ENCODE data around the gene RGS16.

RGS16 gene

DNA sequence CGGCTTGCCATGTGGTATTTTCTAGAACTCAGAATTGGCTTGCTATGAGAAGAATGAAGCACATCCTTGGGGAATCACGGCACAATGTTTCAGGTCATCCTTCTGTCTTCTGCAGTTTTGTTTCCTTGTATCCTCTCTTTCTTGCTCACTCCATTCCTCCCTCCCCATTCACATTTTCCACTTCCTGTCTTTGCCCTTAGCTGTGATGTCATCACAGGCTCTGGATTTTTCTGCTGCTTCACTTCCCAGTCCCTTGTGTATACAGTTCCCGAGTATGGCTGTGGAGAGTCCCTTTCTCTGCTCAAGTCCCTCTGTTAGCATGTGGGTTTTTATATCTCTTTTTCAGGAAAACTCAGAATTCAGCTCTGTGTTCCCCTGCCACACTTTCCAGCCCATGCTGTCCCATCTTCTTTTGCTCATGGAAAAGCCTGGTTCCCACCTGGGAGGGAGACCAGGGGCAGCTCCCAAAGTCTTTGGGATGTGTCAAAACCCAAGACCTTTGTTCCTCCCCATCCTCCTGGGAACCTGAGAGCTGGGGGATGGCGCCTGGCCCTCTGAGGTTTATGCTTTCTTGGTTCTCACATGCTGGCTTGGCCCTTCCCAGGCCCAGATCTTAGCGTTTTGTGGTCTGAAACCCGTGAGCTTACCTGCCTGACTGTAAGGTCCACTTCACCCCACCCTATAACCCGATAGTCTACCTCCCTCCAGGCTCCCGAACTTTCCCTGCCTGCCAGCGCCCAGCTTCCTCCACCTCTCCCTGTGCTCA lies 4.8 kb upstream of the RGS16 start:
- DNase-seq (ENCODE audit: low spot score): no peak

DNA sequence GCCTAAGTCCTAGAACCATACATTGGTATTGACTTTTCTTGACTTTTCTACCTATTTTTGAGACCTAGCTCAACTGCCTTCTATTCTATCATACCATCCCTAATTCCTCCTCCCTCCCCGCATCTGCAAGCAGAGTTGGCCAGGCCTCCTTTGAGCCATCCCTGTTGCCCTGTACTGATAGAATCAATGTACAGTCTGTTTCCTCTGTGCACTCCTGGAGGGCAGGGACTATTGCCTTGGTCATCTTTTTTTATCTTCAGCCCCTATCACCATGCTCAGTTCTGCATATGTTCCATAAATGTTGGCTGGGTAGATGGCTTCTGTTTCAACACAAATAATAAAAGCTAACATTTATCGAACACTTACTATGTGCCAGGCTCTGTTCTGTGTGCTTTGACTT lies 4.0 kb upstream of the RGS16 start:
- DNase-seq (ENCODE audit: low spot score): no peak

DNA sequence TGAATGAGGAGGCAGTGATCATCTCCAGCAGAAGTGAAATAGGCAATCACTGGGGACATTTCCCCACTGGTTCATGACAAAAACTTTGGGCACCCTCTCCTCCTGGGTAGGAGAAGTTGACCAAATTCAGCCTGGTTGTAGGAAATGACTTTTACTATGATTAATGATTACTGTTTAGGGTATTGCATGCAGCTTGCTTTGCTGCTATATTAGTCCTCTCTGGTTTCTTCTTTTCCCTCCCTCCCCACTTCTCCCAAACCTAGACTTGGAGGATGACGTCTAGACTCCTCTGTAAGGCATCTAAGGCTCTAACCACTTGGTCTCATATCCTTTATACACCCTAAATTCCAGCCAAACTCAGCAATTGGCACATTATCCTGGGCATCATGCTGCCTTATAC lies 3.4 kb upstream of the RGS16 start:
- no peak for DNase-seq (ENCODE audit: low spot score)

DNA sequence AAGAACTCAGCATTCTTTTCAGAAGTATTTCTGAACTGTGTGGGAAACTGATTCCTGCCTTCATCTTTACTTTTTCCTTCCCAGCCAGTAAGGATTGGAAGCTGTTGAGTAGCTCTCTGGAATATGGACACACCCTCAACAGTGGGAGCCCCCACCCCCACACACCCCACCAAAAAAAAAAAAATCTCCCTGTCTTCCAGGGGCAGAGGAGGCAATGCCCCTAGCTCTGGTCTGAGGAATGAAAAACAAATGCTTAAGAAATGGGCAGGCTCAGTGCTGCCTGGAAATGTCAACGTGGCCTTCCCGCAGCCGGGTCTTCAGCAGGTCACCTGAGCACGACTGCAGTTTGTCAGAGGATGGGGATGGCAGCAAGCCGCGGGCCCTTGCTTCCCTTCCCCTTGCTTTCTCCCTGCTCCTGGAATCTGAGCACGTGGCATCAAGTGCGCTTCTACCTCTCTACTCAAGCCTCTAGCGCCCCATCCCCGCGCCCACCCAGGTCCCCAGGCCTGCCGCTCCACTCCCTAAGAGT lies 479 bp downstream of the RGS16 start:
- DNase-seq (ENCODE audit: low spot score): peak; percentile 45

- DNase-seq (ENCODE audit: low spot score): peak; percentile 37
These were observed 1.1 kb downstream of the RGS16 start for GRCh38 chr1:182602935-182603645.

- no peak for DNase-seq (ENCODE audit: low spot score)
These were observed 2.3 kb downstream of the RGS16 start for GRCh38 chr1:182601913-182602312.

- peak; percentile 85 for DNase-seq (ENCODE audit: low spot score)
These were observed 2.8 kb downstream of the RGS16 start for GRCh38 chr1:182601416-182601786.

- no peak for DNase-seq (ENCODE audit: low spot score)
These were observed 3.3 kb downstream of the RGS16 start for GRCh38 chr1:182600745-182601415.

DNA sequence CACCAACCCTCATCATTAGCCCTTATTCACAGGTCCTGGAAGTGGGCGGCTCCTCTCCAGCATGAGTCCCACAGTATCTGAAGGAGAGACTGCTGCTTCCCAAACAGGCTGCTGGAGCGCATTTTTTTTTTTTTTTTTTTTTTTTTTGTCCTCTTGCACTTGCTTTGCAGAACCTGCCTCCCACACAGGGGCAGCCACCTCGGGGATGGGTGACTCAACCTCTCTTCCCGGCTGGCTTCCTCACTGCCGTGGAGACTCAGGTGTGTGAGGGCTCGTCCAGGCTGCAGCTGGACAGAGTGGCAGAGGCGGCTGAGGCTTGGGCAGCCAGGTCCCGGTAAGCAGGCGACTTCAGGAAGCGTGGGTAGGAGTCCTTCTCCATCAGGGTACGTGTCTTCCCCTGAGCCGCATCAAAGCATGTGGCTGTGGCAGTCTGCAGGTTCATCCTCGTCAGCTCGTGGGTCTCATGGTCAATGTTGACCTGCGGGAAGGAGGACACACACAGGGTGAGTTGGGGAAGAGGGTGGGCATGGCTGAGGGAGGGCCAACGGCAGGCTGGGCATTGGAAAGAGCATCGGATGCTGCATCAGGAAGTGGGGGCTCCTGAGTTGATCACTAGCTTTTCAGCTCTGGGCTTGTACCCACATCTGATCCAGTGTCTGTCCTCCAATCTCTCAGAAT lies 4.0 kb downstream of the RGS16 start:
- DNase-seq (ENCODE audit: low spot score): no peak

- DNase-seq (ENCODE audit: low spot score): no peak
These were observed 4.8 kb downstream of the RGS16 start for GRCh38 chr1:182599339-182599738.

- no peak for DNase-seq (ENCODE audit: low spot score)
These were observed 5.9 kb downstream of the RGS16 start for GRCh38 chr1:182598296-182598695.

DNA sequence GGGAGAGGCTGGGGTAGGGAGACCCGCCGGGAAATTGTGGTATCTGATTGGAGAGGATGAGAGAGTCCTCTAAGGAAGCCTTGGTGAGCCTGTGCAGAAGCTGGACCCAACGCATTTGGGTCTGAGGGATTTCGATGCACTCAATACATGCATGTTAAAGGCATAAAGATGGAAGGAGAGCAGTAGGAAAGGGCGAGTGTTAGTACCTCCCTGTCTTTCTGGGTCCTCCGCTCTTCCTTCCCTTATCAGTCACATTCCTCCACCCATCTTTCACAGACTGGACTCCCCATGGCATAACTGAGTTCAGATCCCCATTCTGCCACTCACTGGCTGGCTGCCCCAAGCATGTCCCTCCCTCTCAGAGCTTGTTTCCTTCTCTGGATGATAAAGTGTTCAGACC lies 7.3 kb downstream of the RGS16 start:
- DNase-seq (ENCODE audit: low spot score): no peak

- DNase-seq (ENCODE audit: low spot score): peak; percentile 64
These were observed 8.4 kb downstream of the RGS16 start for GRCh38 chr1:182595641-182596240.

GRCh38 chr1:182589931-182590330 lies 14.3 kb downstream of the RGS16 start:
- no peak for DNase-seq (ENCODE audit: low spot score)

DNA sequence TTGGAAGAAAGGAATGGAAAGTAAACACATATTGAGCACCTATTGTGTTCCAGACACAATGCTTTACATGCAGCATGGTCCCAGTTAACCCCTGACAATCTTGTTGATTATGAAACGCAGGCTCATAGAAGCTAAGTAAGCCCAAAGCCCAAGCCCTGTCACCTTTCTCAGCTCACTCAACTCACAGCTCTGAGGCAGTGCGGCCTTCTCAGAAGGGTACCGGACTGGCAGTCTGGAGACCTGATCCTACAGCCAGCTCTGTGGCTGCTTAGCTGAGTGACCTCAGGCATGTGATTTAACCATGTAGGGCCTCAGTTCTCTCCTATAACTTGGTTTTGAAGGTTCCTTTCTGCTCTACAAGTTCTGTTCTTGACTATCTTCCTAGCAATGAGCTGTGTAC lies 14.7 kb downstream of the RGS16 start:
- no peak for DNase-seq (ENCODE audit: low spot score)

GRCh38 chr1:182588500-182589396 lies 15.4 kb downstream of the RGS16 start, which contains the start of gene RNASEL:
Gene RNASEL (minus strand): TSS chr1:182589256. CDS start chr1:182586806, 2,450 bp downstream.
- peak; percentile 88 for DNase-seq (ENCODE audit: low spot score)

DNA sequence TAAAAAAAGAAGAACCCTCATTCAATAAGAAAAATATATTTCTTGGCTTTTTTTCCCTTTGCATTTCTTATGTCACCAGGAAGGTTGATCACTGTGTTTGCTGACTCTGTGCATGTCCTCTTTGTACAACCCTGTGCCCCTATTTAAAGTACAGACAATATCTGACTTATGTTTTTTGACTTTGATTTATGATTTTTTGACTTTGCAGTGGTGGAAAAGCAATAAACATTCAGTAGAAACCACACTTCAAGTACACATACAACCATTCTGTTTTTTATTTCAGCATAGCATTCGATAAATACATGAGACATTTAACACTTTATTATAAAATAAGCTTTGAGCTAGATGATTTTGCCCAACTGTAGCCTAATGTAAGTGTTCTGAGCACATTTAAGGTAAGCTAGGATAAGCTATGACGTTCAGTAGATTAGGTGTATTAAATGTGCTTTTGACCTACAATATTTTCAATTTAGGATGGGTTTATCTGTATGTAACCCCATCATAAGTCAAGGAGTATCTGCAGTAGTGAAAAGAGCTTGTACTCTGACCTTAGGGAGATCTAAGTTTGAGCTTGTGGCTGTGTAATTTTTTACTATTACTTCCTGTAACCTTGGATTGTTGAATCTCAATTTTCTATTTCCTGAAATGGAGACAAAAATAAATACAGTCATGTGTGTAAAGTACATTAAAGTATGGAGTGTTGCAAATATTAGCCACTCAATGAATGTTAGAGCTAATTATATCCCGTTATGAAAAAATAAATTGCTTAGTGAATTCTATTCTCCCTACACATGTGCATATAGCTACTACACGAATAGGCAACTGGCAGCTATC lies 16.3 kb downstream of the RGS16 start:
- no peak for DNase-seq (ENCODE audit: low spot score)

DNA sequence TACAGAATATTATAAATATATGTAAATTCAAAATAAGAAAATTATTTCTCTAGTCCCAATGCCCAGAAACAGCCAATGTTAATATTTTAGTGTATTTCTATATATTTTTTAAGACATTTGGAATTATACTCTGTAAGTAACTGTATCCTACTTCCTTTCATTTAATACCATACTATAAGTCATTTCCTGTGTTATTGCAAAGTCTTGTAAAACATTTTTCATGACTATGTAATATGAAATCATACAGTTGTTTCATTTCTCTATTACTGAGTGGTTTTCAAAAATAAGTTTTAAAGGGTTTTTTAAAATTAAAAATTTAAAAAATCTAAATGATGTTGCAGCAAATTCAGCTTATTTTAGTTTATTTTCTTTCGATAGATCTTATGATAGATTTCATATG lies 17.1 kb downstream of the RGS16 start:
- DNase-seq (ENCODE audit: low spot score): peak; percentile 21

- DNase-seq (ENCODE audit: low spot score): no peak
These were observed 17.8 kb downstream of the RGS16 start for GRCh38 chr1:182586380-182586779.

DNA sequence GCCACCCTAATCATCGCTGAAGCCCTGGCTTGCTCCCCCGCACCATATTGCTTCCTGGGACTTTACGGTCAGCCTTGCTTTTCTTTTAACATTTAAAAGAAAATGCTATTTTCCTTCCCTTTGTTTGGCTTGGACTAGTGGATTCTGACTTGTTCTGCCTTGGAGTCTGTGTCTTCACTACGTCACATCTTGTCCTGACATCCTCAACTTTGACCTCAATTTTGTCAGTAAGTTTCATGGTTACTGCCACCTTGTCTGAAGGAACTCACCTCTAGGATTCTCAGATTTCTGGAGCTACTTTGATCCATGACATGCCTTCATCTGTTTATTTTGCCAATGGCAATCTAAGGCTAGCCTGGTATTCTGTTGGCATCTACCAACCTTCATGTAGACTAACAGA lies 19.4 kb downstream of the RGS16 start:
- no peak for DNase-seq (ENCODE audit: low spot score)
